CD4-positive, alpha-beta T cell treated with Interleukin-6 at 100 ng/mL for 8 hours (primary cell): ENCODE measurements around the gene LRRC8D.
A peak's percentile ranks its signal among the peaks of the same experiment; 100 is the strongest.

ENCODE experiments used
- DNase-seq: peaks from one replicate; pipeline ENCODE4 v3.0.0-alpha.2; 2020; ENCODE audit warnings: mixed read lengths, low spot score

The LRRC8D gene

GRCh38 chr1:89834083-89834704 lies 13.4 kb downstream of the LRRC8D start:
- DNase-seq: no peak

- no peak for DNase-seq
Observed at GRCh38 chr1:89836252-89837035, 15.6 kb downstream of the LRRC8D start.

GRCh38 chr1:89837036-89837481 lies 16.2 kb downstream of the LRRC8D start:
- DNase-seq: no peak

- DNase-seq: no peak
Observed at GRCh38 chr1:89837510-89837909, 16.7 kb downstream of the LRRC8D start.

- no peak for DNase-seq
Observed at GRCh38 chr1:89839516-89839915, 18.7 kb downstream of the LRRC8D start.

- no peak for DNase-seq
Observed at GRCh38 chr1:89841507-89841906, 20.7 kb downstream of the LRRC8D start.

- no peak for DNase-seq
Observed at GRCh38 chr1:89842567-89843272, 21.9 kb downstream of the LRRC8D start.

- DNase-seq: peak; percentile 79
Observed at GRCh38 chr1:89843273-89844130, 22.7 kb downstream of the LRRC8D start.

GRCh38 chr1:89844241-89844807 lies 23.5 kb downstream of the LRRC8D start:
- DNase-seq: peak; percentile 11

GRCh38 chr1:89844860-89845259 lies 24.0 kb downstream of the LRRC8D start:
- DNase-seq: no peak

- no peak for DNase-seq
Observed at GRCh38 chr1:89847191-89847729, 26.4 kb downstream of the LRRC8D start.

- DNase-seq: no peak
Observed at GRCh38 chr1:89850844-89851415, 30.1 kb downstream of the LRRC8D start.

- DNase-seq: no peak
Observed at GRCh38 chr1:89854140-89854539, 33.3 kb downstream of the LRRC8D start.

- DNase-seq: peak; percentile 56
Observed at GRCh38 chr1:89855413-89856123, 34.7 kb downstream of the LRRC8D start.

GRCh38 chr1:89863165-89863830 lies 42.5 kb downstream of the LRRC8D start:
- no peak for DNase-seq

GRCh38 chr1:89865498-89866382 lies 44.9 kb downstream of the LRRC8D start:
- no peak for DNase-seq

- no peak for DNase-seq
Observed at GRCh38 chr1:89866568-89866967, 45.7 kb downstream of the LRRC8D start.

GRCh38 chr1:89870998-89871397 lies 50.2 kb downstream of the LRRC8D start:
- peak; percentile 44 for DNase-seq
